Measurements from ENCODE around the gene CCDC154. TPM values are rescaled to one million over a fixed set of nuclear protein-coding genes. Genes with fewer than 3 reads are reported as not detected.

Gene CCDC154
- total RNA-seq, 1 donor from 2014 or later = 1.2 TPM

- H3K4me1 Mint-ChIP-seq (ENCODE audit: low read depth) = no peaks in the 10 kb centered on the region
- no peak overlapping the region for H3K27ac Mint-ChIP-seq
- no peak overlapping the region for H3K4me3 Mint-ChIP-seq (ENCODE audit: low read depth)
- H3K36me3 Mint-ChIP-seq (ENCODE audit: low read depth) = peaks cover 3% of the 10 kb centered on the region
- intact Hi-C loops (cut with micrococcal nuclease) = loop anchor here (10.0 kb wide), 1 partner anchor 122 kb away; the partner anchor contains the start of gene UBE2I
- no peak for DNase-seq (ENCODE audit: low spot score)
- no peaks in the 10 kb centered on the region for H3K9me3 Mint-ChIP-seq
- no peaks in the 10 kb centered on the region for H3K27me3 Mint-ChIP-seq (ENCODE audit: low read depth)
These were observed 17.5 kb downstream of the CCDC154 start for GRCh38 chr16:1426734-1427471.

- Mint-ChIP-seq H3K4me3 (ENCODE audit: low read depth) (no peak overlapping the region), H3K36me3 (ENCODE audit: low read depth) (peaks cover 3% of the 10 kb centered on the region), H3K9me3 (no peaks in the 10 kb centered on the region), H3K27ac (no peak overlapping the region), H3K4me1 (ENCODE audit: low read depth) (peaks cover 4% of the 10 kb centered on the region), H3K27me3 (ENCODE audit: low read depth) (no peaks in the 10 kb centered on the region)
- intact Hi-C loops (cut with micrococcal nuclease) = loop anchor here (10.0 kb wide), 1 partner anchor 121 kb away; the partner anchor contains the start of gene UBE2I
- no peak for DNase-seq (ENCODE audit: low spot score)
These were observed 18.6 kb downstream of the CCDC154 start for GRCh38 chr16:1425616-1426370.

GRCh38 chr16:1424028-1424427 is 20.3 kb downstream of the CCDC154 start:
- Mint-ChIP-seq H3K27me3 (ENCODE audit: low read depth) (no peaks in the 10 kb centered on the region), H3K4me1 (ENCODE audit: low read depth) (peaks cover 4% of the 10 kb centered on the region), H3K9me3 (no peaks in the 10 kb centered on the region), H3K4me3 (ENCODE audit: low read depth) (no peak overlapping the region), H3K27ac (no peak overlapping the region), H3K36me3 (ENCODE audit: low read depth) (peaks cover 13% of the 10 kb centered on the region)
- intact Hi-C loops (cut with micrococcal nuclease) = loop anchor here (5.0 to 10.0 kb wide), 2 partner anchors 119 to 897 kb away; partner anchors contain the start of genes CAPN15 and UBE2I
- no peak for DNase-seq (ENCODE audit: low spot score)

GRCh38 chr16:1422076-1422475 is 22.3 kb downstream of the CCDC154 start:
- intact Hi-C loops (cut with micrococcal nuclease) = loop anchor here (5.0 to 10.0 kb wide), 2 partner anchors 117 to 895 kb away; partner anchors contain the start of genes CAPN15 and UBE2I

GRCh38 chr16:1420111-1420539 is 24.2 kb downstream of the CCDC154 start:
- H3K36me3 Mint-ChIP-seq (ENCODE audit: low read depth) = peaks cover 22% of the 10 kb centered on the region
- H3K4me3 Mint-ChIP-seq (ENCODE audit: low read depth) = peak overlapping the region; percentile 87
- peaks cover 4% of the 10 kb centered on the region for H3K4me1 Mint-ChIP-seq (ENCODE audit: low read depth)
- intact Hi-C loops (cut with micrococcal nuclease) = loop anchor here (1.0 to 10.0 kb wide), 7 partner anchors 55 to 893 kb away; partner anchors contain the start of genes CAPN15, CLCN7, CRAMP1 and IFT140
- no peaks in the 10 kb centered on the region for H3K27me3 Mint-ChIP-seq (ENCODE audit: low read depth)
- H3K27ac Mint-ChIP-seq = peak overlapping the region; percentile 98
- peak; percentile 16 for DNase-seq (ENCODE audit: low spot score)
- H3K9me3 Mint-ChIP-seq = no peaks in the 10 kb centered on the region

More at GRCh38 chr16:1422076-1422475, 22.3 kb downstream of the CCDC154 start:
- no peaks in the 10 kb centered on the region for H3K9me3 Mint-ChIP-seq
- no peaks in the 10 kb centered on the region for H3K27me3 Mint-ChIP-seq (ENCODE audit: low read depth)
- H3K36me3 Mint-ChIP-seq (ENCODE audit: low read depth) = peaks cover 22% of the 10 kb centered on the region
- no peak overlapping the region for H3K4me3 Mint-ChIP-seq (ENCODE audit: low read depth)
- no peak for DNase-seq (ENCODE audit: low spot score)
- peak overlapping the region; percentile 98 for H3K27ac Mint-ChIP-seq
- peaks cover 4% of the 10 kb centered on the region for H3K4me1 Mint-ChIP-seq (ENCODE audit: low read depth)

- Mint-ChIP-seq H3K36me3 (ENCODE audit: low read depth) (peaks cover 27% of the 10 kb centered on the region), H3K27ac (no peak overlapping the region), H3K4me3 (ENCODE audit: low read depth) (no peak overlapping the region), H3K9me3 (no peaks in the 10 kb centered on the region), H3K27me3 (ENCODE audit: low read depth) (no peaks in the 10 kb centered on the region), H3K4me1 (ENCODE audit: low read depth) (peaks cover 8% of the 10 kb centered on the region)
- intact Hi-C loops (cut with micrococcal nuclease) = no loop called here
- no peak for DNase-seq (ENCODE audit: low spot score)
These were observed 27.8 kb downstream of the CCDC154 start for GRCh38 chr16:1416521-1416941.

- peaks cover 23% of the 10 kb centered on the region for H3K36me3 Mint-ChIP-seq (ENCODE audit: low read depth)
- peak within 1 kb of the TSS; percentile 81 for H3K4me3 Mint-ChIP-seq (ENCODE audit: low read depth)
- no peaks in the 10 kb centered on the region for H3K9me3 Mint-ChIP-seq
- no peaks in the 10 kb centered on the region for H3K27me3 Mint-ChIP-seq (ENCODE audit: low read depth)
- intact Hi-C loops (cut with micrococcal nuclease) = no loop called here
- peak; percentile 79 for DNase-seq (ENCODE audit: low spot score)
- peaks cover 4% of the 10 kb centered on the region for H3K4me1 Mint-ChIP-seq (ENCODE audit: low read depth)
- peak within 1 kb of the TSS; percentile 76 for H3K27ac Mint-ChIP-seq
These were observed 29.7 kb downstream of the CCDC154 start, which contains the start of gene UNKL for GRCh38 chr16:1414532-1415260. Gene UNKL, minus strand, starts transcription at chr16:1414704. Its CDS starts 13 bp downstream, at chr16:1414691.

GRCh38 chr16:1413684-1414531 is 30.4 kb downstream of the CCDC154 start:
- intact Hi-C loops (cut with micrococcal nuclease) = no loop called here

GRCh38 chr16:1412847-1413246 is 31.5 kb downstream of the CCDC154 start:
- Mint-ChIP-seq H3K4me1 (ENCODE audit: low read depth) (peaks cover 4% of the 10 kb centered on the region), H3K9me3 (no peaks in the 10 kb centered on the region), H3K36me3 (ENCODE audit: low read depth) (peaks cover 19% of the 10 kb centered on the region), H3K27me3 (ENCODE audit: low read depth) (no peaks in the 10 kb centered on the region), H3K27ac (no peak overlapping the region), H3K4me3 (ENCODE audit: low read depth) (peak overlapping the region; percentile 17)
- intact Hi-C loops (cut with micrococcal nuclease) = no loop called here
- no peak for DNase-seq (ENCODE audit: low spot score)

More at GRCh38 chr16:1413684-1414531, 30.4 kb downstream of the CCDC154 start:
- peak overlapping the region; percentile 81 for H3K4me3 Mint-ChIP-seq (ENCODE audit: low read depth)
- peak overlapping the region; percentile 70 for H3K27ac Mint-ChIP-seq
- H3K9me3 Mint-ChIP-seq = no peaks in the 10 kb centered on the region
- peak; percentile 58 for DNase-seq (ENCODE audit: low spot score)
- H3K27me3 Mint-ChIP-seq (ENCODE audit: low read depth) = no peaks in the 10 kb centered on the region
- peaks cover 4% of the 10 kb centered on the region for H3K4me1 Mint-ChIP-seq (ENCODE audit: low read depth)
- H3K36me3 Mint-ChIP-seq (ENCODE audit: low read depth) = peaks cover 26% of the 10 kb centered on the region

- Mint-ChIP-seq H3K4me1 (ENCODE audit: low read depth) (peaks cover 2% of the 10 kb centered on the region), H3K4me3 (ENCODE audit: low read depth) (peak overlapping the region; percentile 67), H3K36me3 (ENCODE audit: low read depth) (peaks cover 14% of the 10 kb centered on the region), H3K9me3 (no peaks in the 10 kb centered on the region), H3K27ac (no peak overlapping the region), H3K27me3 (ENCODE audit: low read depth) (no peaks in the 10 kb centered on the region)
- DNase-seq (ENCODE audit: low spot score) = peak; percentile 93
- intact Hi-C loops (cut with micrococcal nuclease) = no loop called here
These were observed 36.1 kb downstream of the CCDC154 start for GRCh38 chr16:1408171-1408837.

- intact Hi-C loops (cut with micrococcal nuclease) = no loop called here
These were observed 36.6 kb downstream of the CCDC154 start for GRCh38 chr16:1407753-1408152.

More at GRCh38 chr16:1407753-1408152, 36.6 kb downstream of the CCDC154 start:
- Mint-ChIP-seq H3K4me1 (ENCODE audit: low read depth) (peaks cover 2% of the 10 kb centered on the region), H3K9me3 (no peaks in the 10 kb centered on the region), H3K27ac (peak overlapping the region; percentile 46), H3K36me3 (ENCODE audit: low read depth) (peaks cover 17% of the 10 kb centered on the region), H3K4me3 (ENCODE audit: low read depth) (peak overlapping the region; percentile 47), H3K27me3 (ENCODE audit: low read depth) (no peaks in the 10 kb centered on the region)
- no peak for DNase-seq (ENCODE audit: low spot score)
